ENCODE measurements around the gene ERVH48-1. TPM values are rescaled to one million over a fixed set of nuclear protein-coding genes. Genes with fewer than 3 reads are reported as not detected.
A peak's percentile ranks its signal among the peaks of the same experiment; 100 is the strongest.

The ERVH48-1 gene
- total RNA-seq, 1 donor from 2014 or later = not detected

GRCh38 chr21:42905195-42905594, 20.2 kb downstream of the ERVH48-1 start:
- Histone ChIP-seq H3K27ac (no peak overlapping the region), H3K4me1 (no peaks in the 10 kb centered on the region), H3K4me3 (no peak overlapping the region), H3K27me3 (ENCODE audit: low read depth) (no peaks in the 10 kb centered on the region), H3K9me3 (no peaks in the 10 kb centered on the region), H3K36me3 (peaks cover 100% of the 10 kb centered on the region)
- TF ChIP-seq CTCF (IDR thresholded peaks at IDR 0.05) = no peak
- DNase-seq (no peak), ATAC-seq (no peak)
- intact Hi-C loops (cut with DNase I) = no loop called here

GRCh38 chr21:42903817-42904216, 21.6 kb downstream of the ERVH48-1 start:
- Histone ChIP-seq H3K27me3 (ENCODE audit: low read depth) (no peaks in the 10 kb centered on the region), H3K9me3 (no peaks in the 10 kb centered on the region), H3K4me3 (no peak overlapping the region), H3K27ac (no peak overlapping the region), H3K36me3 (peaks cover 100% of the 10 kb centered on the region), H3K4me1 (no peaks in the 10 kb centered on the region)
- DNase-seq (no peak), ATAC-seq (no peak)
- intact Hi-C loops (cut with DNase I) = no loop called here
- no peak for TF ChIP-seq CTCF (IDR thresholded peaks at IDR 0.05)

GRCh38 chr21:42900446-42900845, 25.0 kb downstream of the ERVH48-1 start:
- H3K36me3 ChIP-seq = peaks cover 87% of the 10 kb centered on the region

GRCh38 chr21:42892931-42893755, 32.3 kb downstream of the ERVH48-1 start, which contains the start of gene NDUFV3:
TSS of gene NDUFV3 (plus strand) at chr21:42893309. CDS start at chr21:42893334, 25 bp downstream.
- TF ChIP-seq CTCF (IDR thresholded peaks at IDR 0.05) = no peak
- Histone ChIP-seq H3K27ac (peak within 1 kb of the TSS; percentile 98), H3K27me3 (ENCODE audit: low read depth) (no peaks in the 10 kb centered on the region), H3K4me3 (peak within 1 kb of the TSS; percentile 90), H3K36me3 (peaks cover 14% of the 10 kb centered on the region), H3K9me3 (no peaks in the 10 kb centered on the region), H3K4me1 (peaks cover 23% of the 10 kb centered on the region)
- DNase-seq (peak; percentile 100), ATAC-seq (peak; percentile 99)
- intact Hi-C loops (cut with DNase I) = no loop called here

More at GRCh38 chr21:42900446-42900845, 25.0 kb downstream of the ERVH48-1 start:
- ATAC-seq (no peak), DNase-seq (no peak)
- no peak for TF ChIP-seq CTCF (IDR thresholded peaks at IDR 0.05)
- Histone ChIP-seq H3K27ac (no peak overlapping the region), H3K27me3 (ENCODE audit: low read depth) (no peaks in the 10 kb centered on the region), H3K4me3 (no peak overlapping the region), H3K9me3 (no peaks in the 10 kb centered on the region), H3K4me1 (peaks cover 2% of the 10 kb centered on the region)
- intact Hi-C loops (cut with DNase I) = no loop called here

- Histone ChIP-seq H3K27ac (peak overlapping the region; percentile 98), H3K27me3 (ENCODE audit: low read depth) (no peaks in the 10 kb centered on the region), H3K4me3 (peak overlapping the region; percentile 90), H3K9me3 (no peaks in the 10 kb centered on the region), H3K36me3 (peaks cover 8% of the 10 kb centered on the region), H3K4me1 (peaks cover 23% of the 10 kb centered on the region)
- intact Hi-C loops (cut with DNase I) = no loop called here
- no peak for TF ChIP-seq CTCF (IDR thresholded peaks at IDR 0.05)
- DNase-seq (no peak), ATAC-seq (peak; percentile 57)
These were observed 32.9 kb downstream of the ERVH48-1 start for GRCh38 chr21:42892582-42892930.

Measured in lower lobe of right lung (tissue), 2 donors.